GM12872 (cell line): ENCODE data around the gene RPGRIP1L.

Experiments
- CTCF ChIP-seq: IDR thresholded peaks from 3 replicates; pipeline ENCODE4 v1.5.1; 2011; ENCODE audit warnings: low read depth, mild to moderate bottlenecking, low read length, moderate library complexity; ENCODE audit not compliant: insufficient read depth

RPGRIP1L gene

GRCh38 chr16:53730693-53731092, 27.0 kb upstream of the RPGRIP1L start:
- TF ChIP-seq CTCF: no peak

GRCh38 chr16:53726625-53727024, 23.0 kb upstream of the RPGRIP1L start:
- TF ChIP-seq CTCF: no peak

- no peak for TF ChIP-seq CTCF
These were observed 17.4 kb upstream of the RPGRIP1L start for GRCh38 chr16:53721017-53721416.

GRCh38 chr16:53717577-53717976, 13.9 kb upstream of the RPGRIP1L start:
- no peak for TF ChIP-seq CTCF

- no peak for TF ChIP-seq CTCF
These were observed 11.3 kb upstream of the RPGRIP1L start for GRCh38 chr16:53715023-53715384.

- no peak for TF ChIP-seq CTCF
These were observed 10.8 kb upstream of the RPGRIP1L start for GRCh38 chr16:53714205-53715022.

- no peak for TF ChIP-seq CTCF
These were observed 9.9 kb upstream of the RPGRIP1L start for GRCh38 chr16:53713403-53714204.
